Measurements from ENCODE around the gene HOXA9. TPM values are rescaled to one million over a fixed set of nuclear protein-coding genes. Genes with fewer than 3 reads are reported as not detected.

The HOXA9 gene
- total and polyA plus RNA-seq, 10 of the 15 experiments (the other 5 are each of a cell fraction or from before 2014, with no cell fraction given) = not detected

DNA sequence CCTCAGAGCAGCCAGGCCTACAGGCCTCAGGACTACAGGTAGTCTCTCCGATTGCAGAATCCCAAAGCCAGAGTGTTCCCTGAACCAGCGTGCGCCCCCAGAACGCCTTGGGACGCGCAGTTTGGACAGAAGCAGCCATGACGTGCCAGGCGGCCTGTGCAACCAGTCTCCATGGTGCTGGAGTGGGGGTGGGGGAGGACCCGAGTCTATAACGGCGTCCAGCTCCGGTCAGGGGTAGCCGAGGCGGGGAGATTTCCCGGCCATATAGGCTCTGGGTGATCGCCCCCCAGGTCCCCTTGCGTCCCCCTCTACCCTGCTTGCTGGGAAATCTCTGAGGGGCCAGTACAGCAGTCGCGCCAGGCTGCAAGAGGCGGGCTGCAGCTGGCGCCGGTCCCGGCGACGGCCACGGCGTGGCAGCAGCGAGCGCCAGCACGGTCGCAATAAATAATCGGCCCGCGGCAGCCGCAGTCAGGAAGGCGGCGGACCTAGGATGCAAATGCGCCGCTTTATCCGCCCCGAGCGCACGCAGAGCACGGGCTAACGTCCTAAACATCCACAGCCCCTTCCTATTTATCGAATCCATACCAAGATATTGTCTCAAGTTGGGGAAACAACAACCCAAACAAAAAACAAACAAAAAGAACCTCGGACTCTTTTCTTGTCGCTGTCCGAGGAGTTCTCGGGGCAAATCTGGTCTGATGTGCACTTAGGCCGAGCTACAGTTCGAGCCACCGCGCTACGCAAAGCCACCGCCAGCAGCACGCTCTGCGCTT is 14.6 kb downstream of the HOXA9 start (continued):
- TF ChIP-seq, protein P1, sequence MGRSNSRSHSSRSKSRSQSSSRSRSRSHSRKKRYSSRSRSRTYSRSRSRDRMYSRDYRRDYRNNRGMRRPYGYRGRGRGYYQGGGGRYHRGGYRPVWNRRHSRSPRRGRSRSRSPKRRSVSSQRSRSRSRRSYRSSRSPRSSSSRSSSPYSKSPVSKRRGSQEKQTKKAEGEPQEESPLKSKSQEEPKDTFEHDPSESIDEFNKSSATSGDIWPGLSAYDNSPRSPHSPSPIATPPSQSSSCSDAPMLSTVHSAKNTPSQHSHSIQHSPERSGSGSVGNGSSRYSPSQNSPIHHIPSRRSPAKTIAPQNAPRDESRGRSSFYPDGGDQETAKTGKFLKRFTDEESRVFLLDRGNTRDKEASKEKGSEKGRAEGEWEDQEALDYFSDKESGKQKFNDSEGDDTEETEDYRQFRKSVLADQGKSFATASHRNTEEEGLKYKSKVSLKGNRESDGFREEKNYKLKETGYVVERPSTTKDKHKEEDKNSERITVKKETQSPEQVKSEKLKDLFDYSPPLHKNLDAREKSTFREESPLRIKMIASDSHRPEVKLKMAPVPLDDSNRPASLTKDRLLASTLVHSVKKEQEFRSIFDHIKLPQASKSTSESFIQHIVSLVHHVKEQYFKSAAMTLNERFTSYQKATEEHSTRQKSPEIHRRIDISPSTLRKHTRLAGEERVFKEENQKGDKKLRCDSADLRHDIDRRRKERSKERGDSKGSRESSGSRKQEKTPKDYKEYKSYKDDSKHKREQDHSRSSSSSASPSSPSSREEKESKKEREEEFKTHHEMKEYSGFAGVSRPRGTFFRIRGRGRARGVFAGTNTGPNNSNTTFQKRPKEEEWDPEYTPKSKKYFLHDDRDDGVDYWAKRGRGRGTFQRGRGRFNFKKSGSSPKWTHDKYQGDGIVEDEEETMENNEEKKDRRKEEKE (IDR thresholded peaks at IDR 0.05) = no peak
- TF ChIP-seq BHLHE40 (IDR thresholded peaks at IDR 0.05; ENCODE audit: borderline replicate concordance in 1 of 2, low read depth in 2 of 2, low read length in 1 of 2) (peak; percentile 36 to 80; a peak in 2 of 4 replicates), EP300 (IDR thresholded peaks at IDR 0.05; ENCODE audit: borderline replicate concordance in 1 of 2, control insufficient read depth in 1 of 2, low read depth in 2 of 2, low read length in 2 of 2) (no peak), PAX8 (IDR thresholded peaks at IDR 0.05) (no peak), SIN3A (IDR thresholded peaks at IDR 0.05; ENCODE audit: low read depth, low read length) (no peak), HCFC1 (IDR thresholded peaks at IDR 0.05; ENCODE audit: low read length) (no peak), SREBF1 (IDR thresholded peaks at IDR 0.05; ENCODE audit: low read length) (no peak), SMAD5 (IDR thresholded peaks at IDR 0.05; ENCODE audit: low read depth) (no peak), RAD51 (IDR thresholded peaks at IDR 0.05) (no peak), MEF2A (IDR thresholded peaks at IDR 0.05; ENCODE audit: insufficient read depth, low read depth, low read length) (no peak), TCF3 (IDR thresholded peaks at IDR 0.05; ENCODE audit: borderline replicate concordance, insufficient read depth, low read depth, low read length) (0 out of 2 replicates have a peak, but pooled peaks have one; percentile 66), POU2F2 (IDR thresholded peaks at IDR 0.05; ENCODE audit: borderline replicate concordance, low read depth, low read length) (peak; percentile 65; the same call in 1 of the 3 replicates), NRF1 (conservative IDR thresholded peaks at IDR 0.05; ENCODE audit: low read depth, low read length) (no peak), BMI1 (IDR thresholded peaks at IDR 0.05; ENCODE audit: borderline replicate concordance) (no peak), ZZZ3 (IDR thresholded peaks at IDR 0.05; ENCODE audit: control insufficient read depth, insufficient read length, low read depth) (no peak)
- TF ChIP-seq, protein P2, sequence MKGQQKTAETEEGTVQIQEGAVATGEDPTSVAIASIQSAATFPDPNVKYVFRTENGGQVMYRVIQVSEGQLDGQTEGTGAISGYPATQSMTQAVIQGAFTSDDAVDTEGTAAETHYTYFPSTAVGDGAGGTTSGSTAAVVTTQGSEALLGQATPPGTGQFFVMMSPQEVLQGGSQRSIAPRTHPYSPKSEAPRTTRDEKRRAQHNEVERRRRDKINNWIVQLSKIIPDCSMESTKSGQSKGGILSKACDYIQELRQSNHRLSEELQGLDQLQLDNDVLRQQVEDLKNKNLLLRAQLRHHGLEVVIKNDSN (IDR thresholded peaks at IDR 0.05; ENCODE audit: borderline replicate concordance, extremely low read length, insufficient read depth, low read depth, low read length) = no peak
- TF ChIP-seq, protein P3, sequence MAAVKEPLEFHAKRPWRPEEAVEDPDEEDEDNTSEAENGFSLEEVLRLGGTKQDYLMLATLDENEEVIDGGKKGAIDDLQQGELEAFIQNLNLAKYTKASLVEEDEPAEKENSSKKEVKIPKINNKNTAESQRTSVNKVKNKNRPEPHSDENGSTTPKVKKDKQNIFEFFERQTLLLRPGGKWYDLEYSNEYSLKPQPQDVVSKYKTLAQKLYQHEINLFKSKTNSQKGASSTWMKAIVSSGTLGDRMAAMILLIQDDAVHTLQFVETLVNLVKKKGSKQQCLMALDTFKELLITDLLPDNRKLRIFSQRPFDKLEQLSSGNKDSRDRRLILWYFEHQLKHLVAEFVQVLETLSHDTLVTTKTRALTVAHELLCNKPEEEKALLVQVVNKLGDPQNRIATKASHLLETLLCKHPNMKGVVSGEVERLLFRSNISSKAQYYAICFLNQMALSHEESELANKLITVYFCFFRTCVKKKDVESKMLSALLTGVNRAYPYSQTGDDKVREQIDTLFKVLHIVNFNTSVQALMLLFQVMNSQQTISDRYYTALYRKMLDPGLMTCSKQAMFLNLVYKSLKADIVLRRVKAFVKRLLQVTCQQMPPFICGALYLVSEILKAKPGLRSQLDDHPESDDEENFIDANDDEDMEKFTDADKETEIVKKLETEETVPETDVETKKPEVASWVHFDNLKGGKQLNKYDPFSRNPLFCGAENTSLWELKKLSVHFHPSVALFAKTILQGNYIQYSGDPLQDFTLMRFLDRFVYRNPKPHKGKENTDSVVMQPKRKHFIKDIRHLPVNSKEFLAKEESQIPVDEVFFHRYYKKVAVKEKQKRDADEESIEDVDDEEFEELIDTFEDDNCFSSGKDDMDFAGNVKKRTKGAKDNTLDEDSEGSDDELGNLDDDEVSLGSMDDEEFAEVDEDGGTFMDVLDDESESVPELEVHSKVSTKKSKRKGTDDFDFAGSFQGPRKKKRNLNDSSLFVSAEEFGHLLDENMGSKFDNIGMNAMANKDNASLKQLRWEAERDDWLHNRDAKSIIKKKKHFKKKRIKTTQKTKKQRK (IDR thresholded peaks at IDR 0.05; ENCODE audit: low read depth, low read length) = no peak
- TF ChIP-seq, protein P4, sequence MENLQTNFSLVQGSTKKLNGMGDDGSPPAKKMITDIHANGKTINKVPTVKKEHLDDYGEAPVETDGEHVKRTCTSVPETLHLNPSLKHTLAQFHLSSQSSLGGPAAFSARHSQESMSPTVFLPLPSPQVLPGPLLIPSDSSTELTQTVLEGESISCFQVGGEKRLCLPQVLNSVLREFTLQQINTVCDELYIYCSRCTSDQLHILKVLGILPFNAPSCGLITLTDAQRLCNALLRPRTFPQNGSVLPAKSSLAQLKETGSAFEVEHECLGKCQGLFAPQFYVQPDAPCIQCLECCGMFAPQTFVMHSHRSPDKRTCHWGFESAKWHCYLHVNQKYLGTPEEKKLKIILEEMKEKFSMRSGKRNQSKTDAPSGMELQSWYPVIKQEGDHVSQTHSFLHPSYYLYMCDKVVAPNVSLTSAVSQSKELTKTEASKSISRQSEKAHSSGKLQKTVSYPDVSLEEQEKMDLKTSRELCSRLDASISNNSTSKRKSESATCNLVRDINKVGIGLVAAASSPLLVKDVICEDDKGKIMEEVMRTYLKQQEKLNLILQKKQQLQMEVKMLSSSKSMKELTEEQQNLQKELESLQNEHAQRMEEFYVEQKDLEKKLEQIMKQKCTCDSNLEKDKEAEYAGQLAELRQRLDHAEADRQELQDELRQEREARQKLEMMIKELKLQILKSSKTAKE (IDR thresholded peaks at IDR 0.05; ENCODE audit: low read depth, poor library complexity, severe bottlenecking) = no peak

Measured in GM12878 (cell line).